GM20000 (cell line): ENCODE results near the gene ZFP62.
A peak's percentile ranks its signal among the peaks of the same experiment; 100 is the strongest.

Experiments used
- DNase-seq: peaks from one replicate; pipeline ENCODE4 v3.0.0; 2012; ENCODE audit warnings: low spot score
- TF ChIP-seq, protein P1 (sequence below): IDR thresholded peaks from 2 replicates; pipeline ENCODE4 v1.5.1; 2012; ENCODE audit warnings: mild to moderate bottlenecking, control low read depth; ENCODE audit errors: extremely low read depth, missing control alignments

ZFP62 gene

DNA sequence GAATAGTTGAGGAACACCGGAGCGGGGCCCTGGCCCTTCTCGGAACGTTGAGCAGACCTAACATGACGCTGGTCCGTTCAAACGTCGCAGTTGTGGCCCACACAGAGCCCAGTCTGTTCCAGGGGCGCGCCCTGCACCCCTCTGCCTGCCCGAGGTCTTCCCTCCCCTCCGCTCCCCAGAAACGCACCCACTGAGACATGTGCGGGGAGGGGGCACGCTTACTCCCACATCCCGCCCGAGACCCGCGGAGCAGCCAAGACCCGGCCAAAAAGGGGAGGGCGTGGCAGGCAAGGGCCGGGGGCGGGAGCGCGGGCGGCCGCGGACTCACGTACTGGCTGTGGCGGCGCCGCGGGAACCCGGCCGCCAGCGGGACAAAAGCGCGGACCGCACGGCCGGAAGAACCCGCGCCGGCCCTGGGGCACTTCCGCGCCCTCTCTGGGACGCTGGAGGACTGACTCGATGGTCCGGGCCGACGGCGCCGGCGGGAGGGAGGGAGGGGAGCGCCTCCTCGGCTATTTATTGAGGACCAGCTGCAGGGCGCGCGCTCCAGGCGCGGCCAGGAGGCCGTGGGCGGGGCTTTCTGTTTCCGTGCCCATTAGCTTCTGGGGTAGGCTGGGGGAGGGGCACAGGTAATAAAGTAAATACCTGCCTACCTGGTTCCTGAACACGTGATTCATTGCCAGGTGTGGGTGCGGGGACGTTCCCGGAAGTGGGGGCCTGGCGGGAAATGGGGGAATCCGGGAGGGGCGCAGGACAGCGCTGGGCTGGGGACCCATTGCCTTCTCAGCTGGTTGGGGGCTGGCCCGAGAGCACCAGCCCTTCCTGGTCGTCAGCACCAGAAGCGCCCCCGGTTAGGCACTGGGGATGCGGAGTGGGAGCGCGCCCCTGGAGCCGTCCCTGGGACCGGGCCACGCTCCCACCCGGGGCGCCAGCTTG is at the start of gene ZFP62:
TSS of gene ZFP62 (minus strand) at position 390 of the 936 bp plus-strand sequence. CDS start at position 333, 57 bp downstream.
- TF ChIP-seq, protein P1, sequence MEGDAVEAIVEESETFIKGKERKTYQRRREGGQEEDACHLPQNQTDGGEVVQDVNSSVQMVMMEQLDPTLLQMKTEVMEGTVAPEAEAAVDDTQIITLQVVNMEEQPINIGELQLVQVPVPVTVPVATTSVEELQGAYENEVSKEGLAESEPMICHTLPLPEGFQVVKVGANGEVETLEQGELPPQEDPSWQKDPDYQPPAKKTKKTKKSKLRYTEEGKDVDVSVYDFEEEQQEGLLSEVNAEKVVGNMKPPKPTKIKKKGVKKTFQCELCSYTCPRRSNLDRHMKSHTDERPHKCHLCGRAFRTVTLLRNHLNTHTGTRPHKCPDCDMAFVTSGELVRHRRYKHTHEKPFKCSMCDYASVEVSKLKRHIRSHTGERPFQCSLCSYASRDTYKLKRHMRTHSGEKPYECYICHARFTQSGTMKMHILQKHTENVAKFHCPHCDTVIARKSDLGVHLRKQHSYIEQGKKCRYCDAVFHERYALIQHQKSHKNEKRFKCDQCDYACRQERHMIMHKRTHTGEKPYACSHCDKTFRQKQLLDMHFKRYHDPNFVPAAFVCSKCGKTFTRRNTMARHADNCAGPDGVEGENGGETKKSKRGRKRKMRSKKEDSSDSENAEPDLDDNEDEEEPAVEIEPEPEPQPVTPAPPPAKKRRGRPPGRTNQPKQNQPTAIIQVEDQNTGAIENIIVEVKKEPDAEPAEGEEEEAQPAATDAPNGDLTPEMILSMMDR, result no peak
- peak; percentile 95 for DNase-seq

DNA sequence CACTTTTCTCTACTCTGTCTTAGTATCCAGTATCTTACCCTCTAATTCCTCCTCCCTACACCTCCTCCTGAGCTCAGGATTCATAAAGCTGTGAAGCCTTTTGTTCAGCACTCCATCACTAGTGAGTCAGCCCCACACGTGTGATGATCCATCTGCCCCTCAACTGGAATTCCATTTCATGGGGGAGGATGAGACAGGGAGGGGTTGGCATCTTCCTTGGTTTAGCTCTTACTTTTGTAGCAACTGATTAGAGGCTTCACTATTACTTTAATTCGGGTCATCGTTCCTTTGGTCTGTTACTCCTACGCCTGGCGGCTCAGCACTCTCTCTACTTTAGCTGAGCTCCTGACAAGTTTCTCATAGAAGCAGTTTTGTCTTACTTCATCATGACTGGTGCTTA is 49.7 kb upstream of the ZFP62 start:
- TF ChIP-seq, protein P1, result no peak
- DNase-seq, result no peak

DNA sequence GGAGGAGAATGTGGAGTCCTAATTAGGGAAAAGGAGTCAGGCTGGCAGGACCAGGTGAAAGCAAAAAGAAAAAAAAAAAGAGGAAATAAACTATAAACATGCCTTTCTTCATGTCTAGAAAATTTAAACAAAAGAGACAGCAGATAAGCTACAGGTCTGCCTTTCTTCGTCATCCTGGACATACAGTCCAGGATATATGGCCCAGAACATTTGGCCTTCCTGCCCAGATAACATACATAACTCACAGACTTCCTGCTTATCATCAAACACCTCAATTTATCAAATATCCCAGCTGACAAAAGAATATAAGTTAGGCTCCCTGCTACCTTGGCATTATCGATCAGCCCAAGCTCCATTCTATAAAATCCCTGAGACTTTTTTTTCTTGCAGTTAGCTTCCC is 49.1 kb upstream of the ZFP62 start:
- TF ChIP-seq, protein P1, result no peak
- DNase-seq, result no peak

DNA sequence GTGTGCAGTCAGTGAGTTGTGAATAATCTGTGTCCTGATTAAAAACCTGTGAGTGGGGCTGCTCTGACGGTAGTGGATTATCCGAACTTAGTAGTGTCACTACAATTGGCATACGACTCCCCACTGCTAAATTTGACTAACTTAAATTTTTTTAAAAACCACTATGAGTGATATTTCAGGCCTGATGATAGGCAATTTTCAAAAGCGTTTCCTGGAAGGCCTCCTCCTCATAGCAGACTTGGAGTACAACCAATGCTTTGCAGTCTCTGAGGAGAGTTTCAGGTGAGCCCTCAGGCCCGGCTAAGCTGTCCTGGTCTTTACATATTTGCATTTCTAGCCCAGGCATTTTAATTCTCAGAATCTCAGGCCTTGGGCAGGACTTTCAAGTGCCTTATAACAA is 48.7 kb upstream of the ZFP62 start:
- TF ChIP-seq, protein P1, result no peak
- no peak for DNase-seq

DNA sequence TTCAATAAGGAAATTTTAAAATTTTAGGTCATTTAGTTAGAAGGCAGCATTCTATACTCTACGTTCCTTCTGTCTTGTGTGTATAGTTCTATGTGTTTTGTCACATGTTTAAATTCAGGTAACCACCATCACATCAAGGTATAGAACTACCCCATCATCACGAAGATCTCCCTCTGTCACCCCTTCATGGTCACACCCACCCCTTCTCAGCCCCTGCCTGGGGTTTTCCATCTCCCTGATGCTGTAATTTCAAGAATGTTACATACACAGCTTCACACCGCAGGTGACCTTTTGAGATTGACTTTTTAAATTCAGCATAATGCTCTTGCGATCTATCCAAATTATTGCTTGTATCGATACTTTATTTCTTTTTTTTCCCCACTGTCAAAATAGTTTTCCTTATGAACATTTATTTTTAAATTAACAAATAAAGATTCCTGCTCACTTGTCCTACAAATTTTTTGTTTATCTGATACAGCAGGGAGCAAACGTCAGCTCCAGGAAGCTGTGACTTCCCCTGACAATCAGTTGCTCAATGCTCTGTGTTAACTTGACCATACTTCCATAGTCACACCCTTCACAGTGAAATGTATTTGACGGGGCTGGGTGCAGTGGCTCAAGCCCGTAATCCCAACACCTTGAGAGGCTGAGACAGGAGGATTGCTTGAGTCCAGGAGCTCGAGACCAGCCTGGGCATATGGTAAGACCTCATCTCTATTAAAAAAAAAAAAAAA is 48.1 kb upstream of the ZFP62 start:
- TF ChIP-seq, protein P1, result no peak
- DNase-seq, result no peak

DNA sequence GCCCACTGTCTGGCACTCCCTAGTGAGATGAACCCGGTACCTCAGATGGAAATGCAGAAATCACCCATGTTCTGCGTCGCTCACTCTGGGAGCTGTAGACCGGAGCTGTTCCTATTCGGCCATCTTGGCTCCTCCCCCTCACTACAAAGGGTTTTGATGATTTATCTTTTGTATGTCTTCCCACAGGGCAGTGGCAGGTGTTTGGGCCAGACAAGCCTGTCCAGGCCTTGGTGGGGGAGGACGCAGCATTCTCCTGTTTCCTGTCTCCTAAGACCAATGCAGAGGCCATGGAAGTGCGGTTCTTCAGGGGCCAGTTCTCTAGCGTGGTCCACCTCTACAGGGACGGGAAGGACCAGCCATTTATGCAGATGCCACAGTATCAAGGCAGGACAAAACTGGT is 47.3 kb upstream of the ZFP62 start:
- TF ChIP-seq, protein P1, result no peak

More for the DNA sequence above, 47.3 kb upstream of the ZFP62 start:
- no peak for DNase-seq
